Parathyroid adenoma (tissue), 2 donors: Measurements from ENCODE around the gene EFNA5.

Experiments used
- H2AFZ ChIP-seq: fragments of 300-600 bp; sonication (generic); one replicate; pipeline ENCODE4 v1.7.0; 2017; ENCODE audit warnings: antibody characterized with exemption, mild to moderate bottlenecking
- H3K27ac ChIP-seq: fragments of 300-600 bp; sonication (generic); one replicate; pipeline ENCODE4 v1.7.0; 2017
- H3K27me3 ChIP-seq: fragments of 300-600 bp; sonication (generic); one replicate; pipeline ENCODE4 v1.7.0; 2017; ENCODE audit warnings: low read length; ENCODE audit not compliant: control insufficient read depth, insufficient read depth
- H3K36me3 ChIP-seq: fragments of 300-600 bp; sonication (generic); one replicate; pipeline ENCODE4 v1.7.0; 2017; ENCODE audit warnings: low read length; ENCODE audit not compliant: control insufficient read depth, insufficient read depth
- H3K4me1 ChIP-seq: fragments of 300-600 bp; sonication (generic); one replicate; pipeline ENCODE4 v1.7.0; 2017; ENCODE audit warnings: control low read depth
- H3K4me2 ChIP-seq: fragments of 300-600 bp; sonication (generic); one replicate; pipeline ENCODE4 v1.7.0; 2017; ENCODE audit warnings: low read length
- H3K4me3 ChIP-seq: fragments of 300-600 bp; sonication (generic); one replicate; pipeline ENCODE4 v1.7.0; 2017; ENCODE audit warnings: low read depth, low read length
- H3K79me2 ChIP-seq: fragments of 300-600 bp; sonication (generic); one replicate; pipeline ENCODE4 v1.7.0; 2017; ENCODE audit warnings: control low read depth
- H3K9ac ChIP-seq: fragments of 300-600 bp; sonication (generic); one replicate; pipeline ENCODE4 v1.7.0; 2017; ENCODE audit warnings: mild to moderate bottlenecking
- H3K9me3 ChIP-seq: fragments of 300-600 bp; sonication (generic); one replicate; pipeline ENCODE4 v1.7.0; 2017; ENCODE audit warnings: low read length; ENCODE audit not compliant: control insufficient read depth
- TF ChIP-seq, protein P1 (sequence below): fragments of 300-600 bp; sonication (generic); IDR thresholded peaks from one replicate; pipeline ENCODE4 v1.7.0; 2017; ENCODE audit warnings: antibody characterized with exemption, mild to moderate bottlenecking
- donor health status: primary hyperparathyroidism.

EFNA5 gene

GRCh38 chr5:107391787-107392186, 278.9 kb downstream of the EFNA5 start:
- Histone ChIP-seq H3K79me2 (no peaks in the 10 kb centered on the region), H3K4me2 (no peak overlapping the region)
- TF ChIP-seq, protein P1, sequence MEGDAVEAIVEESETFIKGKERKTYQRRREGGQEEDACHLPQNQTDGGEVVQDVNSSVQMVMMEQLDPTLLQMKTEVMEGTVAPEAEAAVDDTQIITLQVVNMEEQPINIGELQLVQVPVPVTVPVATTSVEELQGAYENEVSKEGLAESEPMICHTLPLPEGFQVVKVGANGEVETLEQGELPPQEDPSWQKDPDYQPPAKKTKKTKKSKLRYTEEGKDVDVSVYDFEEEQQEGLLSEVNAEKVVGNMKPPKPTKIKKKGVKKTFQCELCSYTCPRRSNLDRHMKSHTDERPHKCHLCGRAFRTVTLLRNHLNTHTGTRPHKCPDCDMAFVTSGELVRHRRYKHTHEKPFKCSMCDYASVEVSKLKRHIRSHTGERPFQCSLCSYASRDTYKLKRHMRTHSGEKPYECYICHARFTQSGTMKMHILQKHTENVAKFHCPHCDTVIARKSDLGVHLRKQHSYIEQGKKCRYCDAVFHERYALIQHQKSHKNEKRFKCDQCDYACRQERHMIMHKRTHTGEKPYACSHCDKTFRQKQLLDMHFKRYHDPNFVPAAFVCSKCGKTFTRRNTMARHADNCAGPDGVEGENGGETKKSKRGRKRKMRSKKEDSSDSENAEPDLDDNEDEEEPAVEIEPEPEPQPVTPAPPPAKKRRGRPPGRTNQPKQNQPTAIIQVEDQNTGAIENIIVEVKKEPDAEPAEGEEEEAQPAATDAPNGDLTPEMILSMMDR: no peak

GRCh38 chr5:107389775-107390148, 281.0 kb downstream of the EFNA5 start:
- Histone ChIP-seq H3K27me3 (no peaks in the 10 kb centered on the region), H3K4me3 (no peak overlapping the region), H3K79me2 (no peaks in the 10 kb centered on the region), H3K9me3 (no peaks in the 10 kb centered on the region), H3K9ac (no peak overlapping the region), H3K4me2 (no peak overlapping the region), H2AFZ (no peak overlapping the region), H3K27ac (no peak overlapping the region), H3K36me3 (no peaks in the 10 kb centered on the region), H3K4me1 (no peaks in the 10 kb centered on the region)
- TF ChIP-seq, protein P1: no peak

More at GRCh38 chr5:107391787-107392186, 278.9 kb downstream of the EFNA5 start:
- Histone ChIP-seq H3K9me3 (no peaks in the 10 kb centered on the region), H3K4me3 (no peak overlapping the region), H3K27ac (no peak overlapping the region), H3K9ac (no peak overlapping the region), H2AFZ (no peak overlapping the region), H3K27me3 (no peaks in the 10 kb centered on the region), H3K36me3 (no peaks in the 10 kb centered on the region), H3K4me1 (no peaks in the 10 kb centered on the region)

DNA sequence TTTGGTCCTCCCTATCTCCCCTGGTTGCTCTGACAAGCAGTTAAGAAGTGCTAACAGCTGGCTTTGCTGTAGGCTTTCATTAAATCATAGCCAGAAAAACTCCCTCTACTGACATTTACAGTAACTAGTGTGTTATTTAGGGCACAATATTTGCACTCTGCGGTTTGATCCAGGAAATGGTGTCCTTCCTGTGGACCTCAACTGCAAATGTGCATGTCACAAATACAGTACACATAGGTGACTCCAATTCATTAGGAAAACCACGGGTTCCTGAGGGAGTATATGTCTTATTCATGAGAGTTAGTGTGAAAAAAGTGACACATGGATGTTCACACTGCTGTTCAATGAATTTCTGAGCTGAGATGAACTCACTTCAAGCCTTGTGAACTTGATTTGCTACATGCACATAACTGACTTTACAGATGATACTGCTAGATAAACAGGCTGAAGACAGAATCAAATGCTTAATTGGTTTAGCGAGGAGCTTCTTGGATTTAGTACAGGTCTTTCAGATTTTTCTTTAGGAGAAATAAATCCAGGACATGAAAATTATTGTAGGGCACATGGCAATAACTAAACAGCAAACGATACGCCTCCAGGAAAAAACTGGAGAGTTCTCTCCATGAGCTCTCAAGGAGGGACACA, 281.5 kb downstream of the EFNA5 start:
- Histone ChIP-seq H3K27ac (no peak overlapping the region), H2AFZ (peak overlapping the region; percentile 7), H3K79me2 (no peaks in the 10 kb centered on the region), H3K27me3 (no peaks in the 10 kb centered on the region), H3K9me3 (no peaks in the 10 kb centered on the region), H3K4me3 (no peak overlapping the region), H3K4me1 (no peaks in the 10 kb centered on the region), H3K4me2 (no peak overlapping the region), H3K36me3 (no peaks in the 10 kb centered on the region), H3K9ac (no peak overlapping the region)
- TF ChIP-seq, protein P1: no peak

- Histone ChIP-seq H3K36me3 (no peaks in the 10 kb centered on the region), H2AFZ (no peak overlapping the region), H3K27ac (no peak overlapping the region), H3K9ac (no peak overlapping the region), H3K4me2 (no peak overlapping the region), H3K4me3 (no peak overlapping the region), H3K27me3 (no peaks in the 10 kb centered on the region), H3K9me3 (no peaks in the 10 kb centered on the region), H3K79me2 (no peaks in the 10 kb centered on the region), H3K4me1 (no peaks in the 10 kb centered on the region)
- TF ChIP-seq, protein P1: no peak
Observed at GRCh38 chr5:107388141-107388861, 282.4 kb downstream of the EFNA5 start.
